GM18517 (cell line): ENCODE results near the gene LMOD1.

Experiments used
- ATAC-seq: cut with Tn5 transposase; IDR thresholded peaks from one replicate; pipeline ENCODE4 v1.9.1; 2021; ENCODE audit warnings: mild to moderate bottlenecking, moderate library complexity; ENCODE audit not compliant: unreplicated experiment

Gene LMOD1

DNA sequence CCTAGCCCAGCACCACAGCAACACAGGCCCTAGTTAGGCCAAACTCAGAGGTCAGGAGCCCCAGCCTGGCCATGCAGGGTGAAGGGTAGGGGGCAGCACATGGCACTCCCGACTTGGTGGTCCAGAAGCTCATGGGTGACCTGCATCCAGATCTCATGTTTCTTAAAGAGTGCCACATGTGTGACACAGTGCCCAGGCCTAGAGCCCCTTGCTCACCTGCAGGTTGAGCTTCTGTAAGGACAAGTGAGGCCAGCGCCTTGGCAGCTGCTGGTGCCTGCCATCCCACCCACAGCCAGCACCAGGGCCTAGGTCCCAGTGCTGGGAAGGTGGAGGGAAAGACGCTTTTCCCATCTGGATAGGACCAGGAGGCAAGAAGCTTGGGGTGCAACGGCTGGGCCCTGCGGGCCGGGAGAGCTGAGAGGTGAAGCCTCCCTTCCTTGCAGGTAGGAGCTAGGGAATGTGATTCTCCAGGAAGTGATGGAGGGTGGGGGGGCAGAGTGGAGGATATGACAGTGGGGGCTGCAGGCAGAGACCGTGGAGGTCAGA, 51.2 kb downstream of the LMOD1 start:
- no peak for ATAC-seq

DNA sequence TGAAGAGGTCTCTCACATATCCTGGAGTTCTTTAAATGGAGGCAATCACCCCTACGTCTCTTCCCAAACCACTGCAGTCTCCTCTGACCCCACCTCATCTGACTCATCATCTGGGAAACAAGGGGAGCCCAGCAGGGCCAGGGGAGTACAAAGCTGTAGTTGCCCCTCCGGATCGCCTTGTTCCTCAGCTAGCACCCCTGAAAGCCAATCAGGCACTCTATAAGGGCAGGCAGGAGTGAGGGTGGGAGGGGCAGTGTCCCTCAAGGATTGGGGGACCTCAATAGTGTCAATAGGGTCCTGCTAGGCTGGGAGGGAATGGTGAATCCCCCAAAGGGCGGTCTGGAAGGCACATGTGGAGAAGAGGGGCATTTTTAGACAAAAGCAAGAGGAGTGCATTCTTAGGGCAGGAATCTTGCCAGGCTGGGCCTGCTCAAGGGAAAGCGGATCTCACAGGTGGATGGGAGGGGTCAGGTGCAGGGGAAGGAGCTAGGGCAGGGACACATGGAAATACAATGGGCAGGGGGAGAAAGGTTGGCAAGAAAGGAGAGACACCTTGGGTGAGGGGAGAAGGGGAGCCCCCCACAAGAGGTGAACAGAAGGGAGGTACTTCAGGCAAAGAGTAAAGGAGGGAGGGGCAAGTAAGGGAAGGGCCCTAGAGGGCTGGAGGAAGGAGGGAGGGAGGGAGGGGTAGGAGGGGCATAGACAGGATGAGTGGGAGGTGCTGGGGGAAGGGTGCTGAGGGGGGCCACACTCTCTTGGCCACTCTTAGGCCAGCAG, 51.8 kb downstream of the LMOD1 start:
- no peak for ATAC-seq

DNA sequence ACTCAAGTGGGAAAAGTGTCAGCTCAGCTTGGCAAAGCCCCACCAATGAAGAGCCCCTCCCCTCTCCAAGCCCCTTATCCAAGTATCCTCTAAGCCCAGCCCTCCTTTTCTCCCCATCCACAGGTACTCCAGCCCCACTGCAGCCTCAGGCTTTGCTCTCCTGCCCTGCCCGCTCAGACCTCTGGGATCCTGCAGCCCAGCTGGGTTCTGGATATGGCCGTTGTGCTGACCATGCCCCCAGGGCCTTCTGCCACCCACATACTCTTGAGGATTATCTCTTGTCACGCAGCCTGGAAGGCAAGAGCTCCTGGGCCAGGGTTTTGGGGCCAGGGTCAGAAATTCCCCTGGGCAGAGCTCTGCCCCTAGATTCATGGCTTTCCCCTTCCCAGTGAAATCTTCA, 52.9 kb downstream of the LMOD1 start:
- no peak for ATAC-seq

DNA sequence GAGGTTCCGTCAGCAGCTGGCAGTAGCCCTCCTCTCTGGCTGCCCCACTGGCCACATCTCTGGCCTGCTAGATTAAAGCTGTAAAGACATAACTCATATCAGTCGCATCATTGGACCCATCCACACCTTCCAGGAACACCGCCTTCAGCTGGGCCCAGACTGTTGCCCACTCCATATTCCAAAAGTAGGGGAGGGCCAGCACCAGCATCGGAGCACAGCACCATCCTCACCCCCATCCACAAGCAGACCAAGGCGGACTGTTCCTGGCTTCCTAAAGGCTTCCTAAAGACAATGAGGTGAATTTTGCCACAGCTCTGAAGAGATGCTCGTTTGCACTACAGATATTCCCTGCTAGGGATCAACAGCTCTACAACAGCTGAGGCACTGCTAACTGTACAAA, 54.1 kb downstream of the LMOD1 start:
- no peak for ATAC-seq

DNA sequence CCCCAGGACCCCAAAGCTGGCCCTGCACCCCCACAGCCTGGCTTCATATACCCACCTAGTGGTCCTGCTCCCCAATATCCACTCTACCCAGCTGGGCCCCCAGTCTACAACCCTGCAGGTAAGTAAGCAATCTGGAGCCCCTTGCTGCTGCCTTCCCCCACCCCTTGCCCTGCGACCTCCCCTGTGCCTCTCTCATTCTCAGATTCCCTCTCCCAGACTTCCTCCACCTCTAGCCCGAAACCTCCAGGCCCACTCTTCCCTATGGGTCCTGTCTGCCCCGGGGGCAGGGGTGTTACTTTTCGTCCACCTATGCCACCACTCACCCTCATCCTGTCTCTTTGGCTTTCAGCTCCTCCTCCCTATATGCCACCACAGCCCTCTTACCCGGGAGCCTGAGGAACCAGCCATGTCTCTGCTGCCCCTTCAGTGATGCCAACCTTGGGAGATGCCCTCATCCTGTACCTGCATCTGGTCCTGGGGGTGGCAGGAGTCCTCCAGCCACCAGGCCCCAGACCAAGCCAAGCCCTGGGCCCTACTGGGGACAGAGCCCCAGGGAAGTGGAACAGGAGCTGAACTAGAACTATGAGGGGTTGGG, 54.8 kb downstream of the LMOD1 start:
- no peak for ATAC-seq

DNA sequence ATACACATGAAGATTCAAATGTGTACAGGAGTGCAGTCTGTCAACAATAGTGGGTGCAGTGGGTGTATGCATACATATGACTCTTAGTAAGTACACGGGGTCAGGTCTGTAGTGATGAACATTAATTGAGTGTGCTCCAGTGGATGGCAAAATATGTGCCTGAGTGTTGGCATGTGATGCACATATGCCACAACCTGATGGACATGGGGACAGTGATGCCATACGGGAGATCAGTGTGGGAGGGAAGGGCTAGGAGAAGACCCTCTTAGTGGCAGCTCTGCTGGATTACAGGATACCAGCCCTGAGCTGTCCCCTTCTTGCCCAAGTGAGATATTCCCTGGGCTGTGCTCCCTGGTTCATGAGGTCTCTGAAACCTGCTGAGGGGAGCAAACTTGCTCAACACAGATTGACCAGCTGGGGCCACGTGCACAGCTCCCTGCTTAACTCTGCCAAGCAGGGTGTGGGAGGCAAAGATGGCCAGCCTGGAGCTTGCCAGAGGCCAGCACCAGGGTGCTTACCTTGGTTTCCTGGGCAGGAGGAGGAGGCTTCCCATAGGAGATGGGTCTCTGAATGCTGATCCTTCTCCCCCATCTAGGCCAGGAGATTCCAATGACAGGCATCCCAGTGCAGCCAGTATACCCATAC, 55.4 kb downstream of the LMOD1 start:
- no peak for ATAC-seq

DNA sequence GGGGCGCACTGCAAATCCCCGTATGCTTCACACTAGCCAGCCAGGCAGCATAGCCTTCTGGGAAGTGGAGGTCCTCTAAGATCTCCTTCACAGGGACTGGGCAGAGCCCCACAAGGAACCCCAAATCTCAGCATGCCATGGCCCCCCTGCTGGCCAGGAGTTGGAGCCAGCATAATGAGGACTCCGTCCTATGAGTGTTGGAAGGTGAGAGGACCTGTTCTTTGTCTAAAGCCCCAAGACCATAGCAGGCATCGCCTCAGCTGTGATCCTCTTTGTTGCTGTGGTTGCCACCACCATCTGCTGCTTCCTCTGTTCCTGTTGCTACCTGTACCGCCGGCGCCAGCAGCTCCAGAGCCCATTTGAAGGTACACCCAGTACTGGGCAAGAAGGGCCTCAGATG, 56.1 kb downstream of the LMOD1 start:
- ATAC-seq, result no peak

DNA sequence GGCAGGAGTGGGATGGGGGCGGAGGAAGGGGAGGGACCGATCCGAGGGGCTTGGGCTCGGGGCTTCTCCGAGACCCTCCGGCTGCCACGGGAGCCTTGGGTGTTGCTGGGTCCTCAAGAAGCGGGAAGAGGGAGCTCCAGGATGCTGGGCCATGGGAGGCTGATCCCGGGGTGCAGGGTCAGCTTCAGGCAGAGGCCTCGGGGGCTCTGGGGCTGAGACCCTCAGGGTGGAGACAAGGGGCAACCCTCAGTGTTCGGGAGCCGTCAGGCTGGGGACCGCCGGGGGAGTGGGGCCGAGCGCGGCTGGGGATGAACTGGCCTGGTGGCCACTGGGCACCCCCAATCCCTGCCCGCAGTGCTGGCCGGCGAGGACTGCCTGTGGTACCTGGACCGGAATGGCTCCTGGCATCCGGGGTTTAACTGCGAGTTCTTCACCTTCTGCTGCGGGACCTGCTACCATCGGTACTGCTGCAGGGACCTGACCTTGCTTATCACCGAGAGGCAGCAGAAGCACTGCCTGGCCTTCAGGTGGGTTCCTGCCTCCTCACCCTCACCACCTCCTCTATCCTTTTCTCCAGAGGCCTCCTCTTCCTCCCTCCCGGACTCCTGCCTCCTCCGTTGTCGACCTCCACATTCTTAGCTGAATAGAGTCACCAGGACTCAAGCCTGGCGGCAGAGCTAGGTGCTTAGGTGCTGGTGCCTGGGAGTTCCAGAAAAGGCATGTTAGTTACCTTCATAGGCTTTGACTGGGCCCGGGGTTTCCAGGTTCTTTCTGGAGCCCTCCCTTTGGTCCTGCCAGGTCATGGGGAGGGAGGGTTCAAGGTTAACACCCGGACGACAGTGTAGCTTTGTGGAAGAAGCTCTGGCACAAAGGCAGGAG, 57.0 kb downstream of the LMOD1 start:
- ATAC-seq, result no peak

DNA sequence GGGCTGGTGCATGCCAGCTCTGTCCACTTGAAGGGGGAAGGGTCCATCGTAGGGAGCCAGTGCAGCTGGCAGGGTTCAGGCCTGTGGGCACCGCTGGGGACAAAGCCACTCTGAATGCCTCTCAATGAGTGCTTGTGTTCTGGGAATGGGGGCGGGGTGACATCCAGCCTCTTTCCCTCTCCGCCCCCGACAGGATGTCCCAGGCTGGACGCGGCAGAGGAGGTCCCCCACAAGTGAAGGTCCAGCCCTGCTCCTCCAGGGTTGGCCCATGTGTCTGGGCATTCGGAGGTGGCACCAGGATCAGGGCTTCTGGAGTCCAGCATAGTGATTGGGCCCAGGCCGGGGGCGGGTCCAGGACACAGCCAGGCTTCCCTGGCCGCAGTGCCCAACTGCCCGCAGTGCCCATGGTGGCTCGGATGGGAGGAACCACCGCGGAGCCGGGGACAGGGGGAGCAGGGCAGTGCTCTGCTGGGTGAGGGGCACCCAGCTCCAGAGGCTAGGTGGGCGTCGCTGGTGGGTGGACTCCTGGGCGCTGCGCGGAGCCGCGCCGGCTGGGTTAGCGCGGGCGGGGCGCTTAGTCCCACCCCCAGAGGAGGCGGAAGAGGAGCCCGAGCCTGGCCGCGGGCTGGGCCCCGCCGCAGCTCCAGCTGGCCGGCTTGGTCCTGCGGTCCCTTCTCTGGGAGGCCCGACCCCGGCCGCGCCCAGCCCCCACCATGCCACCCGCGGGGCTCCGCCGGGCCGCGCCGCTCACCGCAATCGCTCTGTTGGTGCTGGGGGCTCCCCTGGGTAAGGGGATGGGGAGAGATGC, 57.9 kb downstream of the LMOD1 start, which contains the start of gene SHISA4:
Gene SHISA4, plus strand, starts transcription at position 617 of the 808 bp plus-strand sequence. Its CDS starts 97 bp downstream, at position 714.
- no peak for ATAC-seq

DNA sequence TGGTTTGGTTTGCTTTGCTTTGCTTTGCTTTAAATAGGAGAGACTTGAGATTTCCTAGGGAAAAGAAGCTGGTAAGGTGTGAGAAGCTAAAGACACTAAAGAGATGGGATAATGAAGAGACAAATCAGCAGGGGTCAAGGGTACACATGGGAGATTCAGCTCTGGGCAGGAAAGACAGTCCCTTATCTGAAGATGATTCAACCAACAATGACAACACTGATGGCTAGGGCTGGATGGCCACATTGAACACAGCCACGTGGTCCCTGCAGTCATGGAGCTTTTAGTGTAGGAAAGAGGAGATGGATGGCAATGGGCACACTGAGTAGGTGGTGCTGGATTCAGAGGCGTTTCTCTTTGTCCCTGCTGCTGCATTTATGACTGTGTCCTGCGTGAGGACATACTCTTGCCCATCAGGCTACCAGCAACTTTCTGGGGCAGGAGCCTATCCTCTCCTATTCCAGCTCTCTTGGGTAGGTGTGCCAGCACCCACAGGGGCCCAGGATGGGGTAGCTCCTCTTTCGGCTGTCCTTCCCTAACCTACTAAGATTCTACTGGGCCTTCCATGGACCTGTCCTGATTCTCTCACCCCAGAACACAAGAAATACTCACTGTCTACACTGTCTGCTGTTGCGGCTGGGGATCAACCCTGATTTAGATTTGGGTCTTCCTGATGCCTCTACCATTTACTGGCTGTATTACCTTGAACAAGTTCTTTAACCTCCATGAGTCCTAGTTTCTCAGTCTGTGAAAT, 59.1 kb downstream of the LMOD1 start:
- no peak for ATAC-seq

DNA sequence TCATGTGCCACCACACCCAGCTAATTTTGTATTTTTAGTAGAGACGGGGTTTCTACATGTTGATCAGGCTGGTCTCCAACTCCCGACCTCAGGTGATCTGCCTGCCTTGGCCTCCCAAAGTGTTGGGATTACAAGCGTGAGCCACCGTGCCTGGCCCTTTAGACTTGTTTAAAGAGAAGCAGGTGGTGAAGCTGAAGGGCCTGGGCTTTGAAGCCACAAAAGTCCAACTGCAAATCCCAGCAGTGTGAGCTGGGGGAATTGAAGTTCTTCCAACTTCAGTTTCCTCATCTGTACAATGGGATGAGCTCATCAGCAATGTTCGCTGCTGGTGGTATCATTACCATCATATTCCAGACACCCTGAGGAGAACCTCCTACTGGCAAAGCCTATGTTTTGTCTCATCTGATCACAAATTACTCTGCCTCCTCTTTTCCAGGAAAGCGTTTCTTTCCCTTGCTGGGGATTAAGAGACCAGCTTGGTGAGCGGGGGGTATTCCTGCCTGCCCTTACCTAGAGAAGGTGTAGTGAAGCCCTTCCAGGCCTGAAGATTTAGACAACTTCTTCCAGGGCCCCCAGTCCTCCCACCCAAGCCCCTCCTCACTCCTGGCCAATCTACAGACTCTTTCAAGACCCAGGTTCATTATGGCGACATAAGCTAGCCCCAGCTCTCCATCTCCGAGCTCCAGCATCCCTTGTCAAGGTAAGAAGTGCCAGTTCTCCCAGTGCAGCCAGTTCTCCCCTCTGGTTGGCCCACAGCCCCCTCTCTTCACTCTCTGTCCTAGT, 60.1 kb downstream of the LMOD1 start:
- ATAC-seq, result no peak

DNA sequence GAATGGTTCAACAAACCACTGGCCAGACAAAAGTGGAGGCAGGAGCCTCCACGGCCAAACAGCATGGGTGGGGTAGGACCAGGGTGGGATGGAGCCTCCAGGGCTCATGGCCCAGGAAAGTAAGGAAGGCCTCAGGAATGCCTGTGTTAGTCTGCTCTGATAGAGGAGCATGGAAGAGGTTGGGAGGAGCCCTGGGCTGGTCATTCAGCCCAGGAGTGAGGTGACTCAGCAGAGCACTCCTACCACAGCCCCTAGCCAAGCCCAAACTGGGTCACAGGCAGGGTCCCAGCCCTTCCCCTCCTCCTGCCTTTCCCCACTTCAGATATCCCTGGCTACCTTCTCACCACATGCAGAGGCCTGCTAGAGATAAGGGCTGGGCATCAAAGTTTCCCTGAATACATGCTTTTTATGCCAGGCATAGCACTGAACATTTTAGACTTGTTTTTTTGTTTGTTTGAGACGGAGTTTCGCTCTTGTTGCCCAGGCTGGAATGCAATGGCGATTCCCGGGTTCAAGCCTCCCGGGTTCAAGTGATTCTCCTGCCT, 60.7 kb downstream of the LMOD1 start:
- no peak for ATAC-seq

DNA sequence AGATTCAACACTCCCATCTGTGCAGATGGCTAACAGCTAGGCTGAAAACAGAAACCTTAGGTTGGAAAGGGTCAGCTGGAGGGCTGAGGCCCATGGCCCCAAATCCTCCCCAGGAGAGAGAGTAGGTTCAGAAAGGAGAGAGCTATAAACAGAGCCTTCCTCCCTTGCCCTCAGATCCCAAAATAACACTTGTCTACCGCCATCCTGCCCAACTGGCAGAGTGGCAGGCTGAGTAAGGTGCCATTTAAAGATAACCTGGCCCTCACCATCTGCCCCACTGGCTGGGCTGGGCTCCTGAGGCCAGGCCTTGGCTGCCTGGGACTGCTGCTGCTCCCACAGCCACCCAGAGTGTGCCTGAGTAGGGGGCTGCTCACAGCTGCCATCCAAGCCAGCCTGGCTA, 61.9 kb downstream of the LMOD1 start:
- ATAC-seq, result no peak

DNA sequence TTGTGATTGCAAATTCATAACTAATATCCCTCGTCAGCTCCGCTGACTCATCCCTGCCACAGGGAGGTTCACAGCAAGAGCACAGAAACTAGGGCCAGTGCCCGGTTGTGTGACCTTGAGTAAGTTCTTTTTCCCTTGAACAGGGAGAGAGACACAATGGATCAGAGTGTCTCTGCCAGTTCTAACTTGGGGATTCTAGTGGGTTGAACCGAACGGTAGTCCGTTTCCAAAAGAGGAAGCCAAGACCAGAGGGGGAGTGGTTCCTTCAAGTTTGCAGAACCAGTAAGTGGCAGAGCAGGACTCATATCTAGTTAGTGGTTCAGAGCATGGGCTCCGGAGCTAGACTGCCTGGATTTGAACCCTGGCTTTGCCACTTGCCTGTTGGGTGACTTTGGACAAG, 62.6 kb downstream of the LMOD1 start:
- ATAC-seq, result no peak

DNA sequence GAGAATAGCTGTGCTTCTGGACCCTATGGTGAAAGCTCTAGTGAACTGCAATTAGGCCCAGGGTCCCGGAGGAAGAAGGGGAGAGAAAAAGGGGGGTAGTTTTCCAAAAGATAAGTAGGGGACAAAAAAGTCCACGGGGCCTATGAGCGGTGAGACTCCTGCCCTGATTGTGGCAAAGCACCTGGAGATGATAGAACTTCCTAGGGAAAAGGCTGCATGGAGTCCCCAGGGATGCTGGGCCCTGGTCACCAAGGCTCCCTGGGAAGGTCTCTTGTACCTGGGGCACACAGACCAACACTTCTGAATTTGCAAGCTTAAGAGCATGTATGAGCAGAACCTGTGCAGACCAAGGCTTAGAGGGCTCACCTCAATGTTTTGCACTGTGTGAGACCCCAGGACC, 63.1 kb downstream of the LMOD1 start:
- ATAC-seq, result no peak

DNA sequence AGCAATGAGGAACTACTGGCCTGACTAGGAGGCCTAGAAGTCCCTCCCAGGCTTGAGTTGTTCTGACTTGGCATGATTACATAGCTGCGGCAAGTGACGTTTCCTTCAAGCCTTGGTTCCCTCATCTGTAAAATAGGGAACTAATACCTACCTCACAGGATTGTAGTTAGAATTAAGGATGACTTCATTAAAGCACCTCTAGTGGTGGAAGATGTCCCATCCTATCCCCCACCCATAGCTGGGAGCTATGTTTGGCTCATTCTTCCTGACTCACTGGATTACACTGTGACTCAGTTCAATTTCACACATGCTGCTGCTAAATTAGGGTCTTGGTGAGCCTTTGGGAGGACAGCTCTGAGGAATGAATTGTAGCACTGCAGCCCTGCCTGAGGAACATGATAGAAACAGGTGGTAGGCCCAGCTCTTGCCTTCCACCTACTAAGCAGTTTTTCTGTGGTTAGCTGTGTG, 63.6 kb downstream of the LMOD1 start:
- peak; percentile 53 for ATAC-seq

DNA sequence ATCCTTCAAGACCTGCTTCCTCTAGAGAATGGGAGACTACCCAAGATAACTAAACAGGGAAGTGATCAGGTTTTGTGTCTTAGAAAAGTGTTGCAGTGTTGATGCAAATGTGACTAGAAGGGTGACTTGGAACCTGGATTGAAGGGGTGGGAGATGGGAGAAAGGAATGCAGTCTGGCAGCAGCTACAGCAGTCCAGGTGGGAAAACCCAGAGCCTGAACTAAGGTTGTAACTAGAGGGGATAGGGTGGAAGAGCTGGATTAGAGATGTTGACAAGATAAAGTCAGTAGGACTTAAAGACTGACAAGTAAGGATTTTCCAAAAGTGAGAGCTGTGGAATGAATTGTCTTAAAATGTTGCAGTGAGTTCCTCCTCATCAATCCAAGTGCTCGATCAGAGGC, 64.7 kb downstream of the LMOD1 start:
- no peak for ATAC-seq

DNA sequence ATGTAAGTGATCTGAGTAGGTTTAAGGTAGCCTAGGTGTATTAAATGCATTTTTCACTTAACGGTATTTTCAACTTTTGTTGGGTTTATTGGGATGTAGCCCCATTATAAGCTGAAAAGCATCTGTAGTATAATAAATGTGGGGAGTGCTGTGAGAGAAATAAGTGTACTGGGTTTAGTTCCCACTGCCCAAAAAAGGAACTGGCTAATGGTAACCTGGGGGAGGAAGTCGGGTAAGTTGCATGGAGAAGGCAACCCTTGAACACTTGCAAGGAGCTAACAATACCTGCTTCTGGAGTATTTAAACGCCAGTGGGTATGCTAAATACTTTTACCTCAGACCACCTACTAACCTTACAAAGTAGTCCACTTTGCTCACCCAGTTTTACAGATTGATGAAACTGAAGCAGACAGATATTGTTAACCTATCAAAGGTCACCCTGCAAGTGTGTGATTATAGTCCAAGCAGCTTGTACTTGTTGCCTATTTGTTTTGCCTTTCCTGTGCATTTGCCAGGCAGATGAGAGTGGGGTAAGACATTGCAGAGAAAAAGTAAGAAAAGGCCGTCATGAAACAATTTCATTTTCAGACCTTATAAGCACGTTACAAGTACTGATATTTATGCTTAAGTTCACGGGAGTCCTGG, 65.3 kb downstream of the LMOD1 start:
- ATAC-seq, result no peak
